ENCODE data around the gene NUBPL.

Gene NUBPL

DNA sequence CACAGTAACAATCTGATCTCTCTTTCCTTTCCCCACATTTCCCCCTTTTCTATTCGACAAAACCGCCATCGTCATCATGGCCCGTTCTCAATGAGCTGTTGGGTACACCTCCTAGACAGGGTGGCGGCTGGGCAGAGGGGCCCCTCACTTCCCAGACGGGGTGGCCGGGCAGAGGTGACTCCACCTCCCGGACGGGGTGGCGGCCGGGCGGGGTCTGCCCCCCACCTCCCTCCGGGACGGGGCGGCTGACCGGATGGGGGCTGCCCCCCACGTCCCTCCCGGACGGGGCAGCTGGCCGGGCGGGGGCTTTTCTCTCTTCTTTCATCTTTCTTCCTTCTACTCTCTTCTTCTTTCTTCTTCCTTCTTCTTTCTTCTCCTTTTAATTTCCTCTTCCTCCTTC is 1.3 kb upstream of the NUBPL start:
- Mint-ChIP-seq H3K9me3 (no peaks in the 10 kb centered on the region), H3K27ac (peak overlapping the region in 1 of 2 donors; percentile 99), H3K4me3 (no peak overlapping the region), H3K4me1 (ENCODE audit: low read depth in 2 of 2) (peaks cover 13 to 24% of the 10 kb centered on the region in 2 donors), H3K27me3 (peaks cover 31 to 34% of the 10 kb centered on the region in 2 donors), H3K36me3 (ENCODE audit: insufficient read depth) (peaks cover 25% of the 10 kb centered on the region)
- DNase-seq (no peak), ATAC-seq (replicated peaks) (no peak)

DNA sequence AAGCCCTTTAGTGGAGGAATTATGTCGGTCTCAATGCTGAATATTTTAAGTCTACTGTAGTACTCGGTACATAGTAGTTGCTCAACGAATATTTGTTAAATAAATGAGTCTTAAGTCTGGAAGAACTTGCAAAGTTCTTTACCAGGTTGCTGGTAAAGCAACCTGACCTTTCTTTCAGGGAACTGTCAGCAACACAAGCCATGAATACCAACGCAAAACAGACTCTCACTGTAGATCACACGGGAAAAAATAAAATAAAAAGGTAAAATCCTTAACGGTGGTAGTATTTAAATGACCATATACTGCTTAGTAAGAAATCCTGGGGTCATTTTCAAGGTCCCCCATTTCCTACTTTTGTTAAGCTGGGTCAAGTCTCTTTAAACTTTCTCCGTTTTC is 447 bp upstream of the NUBPL start:
- no peaks in the 10 kb centered on the region for H3K9me3 Mint-ChIP-seq
- H3K4me1 Mint-ChIP-seq (ENCODE audit: low read depth in 2 of 2): peaks cover 13 to 24% of the 10 kb centered on the region in 2 donors
- H3K36me3 Mint-ChIP-seq (ENCODE audit: insufficient read depth): peaks cover 25% of the 10 kb centered on the region
- DNase-seq: peak in 1 of 3 experiments; percentile 1
- peaks cover 23 to 25% of the 10 kb centered on the region in 2 donors for H3K27me3 Mint-ChIP-seq
- peak overlapping the region; percentile 99 for H3K27ac Mint-ChIP-seq
- no peak for ATAC-seq (replicated peaks)
- peak overlapping the region; percentile 89 to 94 for H3K4me3 Mint-ChIP-seq

DNA sequence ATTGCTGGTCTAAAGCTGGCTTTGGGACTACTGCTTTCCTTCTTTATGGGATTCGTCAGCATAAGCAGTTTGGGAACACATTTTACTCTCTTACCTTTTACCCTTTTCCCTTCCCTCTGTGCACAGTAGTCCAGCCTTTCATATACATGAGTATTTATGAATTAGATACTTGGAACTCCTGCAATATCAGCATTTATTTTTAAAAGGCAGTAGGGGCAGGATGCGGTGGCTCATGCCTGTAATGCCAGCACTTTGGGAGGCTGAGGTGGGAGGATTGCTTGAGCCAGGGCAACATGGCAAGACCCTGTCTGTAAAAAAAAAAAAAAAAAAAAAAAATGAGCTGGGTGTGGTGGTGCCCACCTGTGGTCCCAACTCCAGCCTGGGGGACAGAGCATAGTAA is 3.0 kb downstream of the NUBPL start:
- ATAC-seq (replicated peaks): no peak
- H3K27ac Mint-ChIP-seq: peak overlapping the region; percentile 5 to 38
- no peak for DNase-seq
- H3K4me3 Mint-ChIP-seq: no peak overlapping the region
- H3K4me1 Mint-ChIP-seq (ENCODE audit: low read depth in 2 of 2): peaks cover 13 to 31% of the 10 kb centered on the region in 2 donors
- H3K27me3 Mint-ChIP-seq: no peaks in the 10 kb centered on the region
- H3K36me3 Mint-ChIP-seq (ENCODE audit: insufficient read depth): peaks cover 25% of the 10 kb centered on the region
- H3K9me3 Mint-ChIP-seq: no peaks in the 10 kb centered on the region

DNA sequence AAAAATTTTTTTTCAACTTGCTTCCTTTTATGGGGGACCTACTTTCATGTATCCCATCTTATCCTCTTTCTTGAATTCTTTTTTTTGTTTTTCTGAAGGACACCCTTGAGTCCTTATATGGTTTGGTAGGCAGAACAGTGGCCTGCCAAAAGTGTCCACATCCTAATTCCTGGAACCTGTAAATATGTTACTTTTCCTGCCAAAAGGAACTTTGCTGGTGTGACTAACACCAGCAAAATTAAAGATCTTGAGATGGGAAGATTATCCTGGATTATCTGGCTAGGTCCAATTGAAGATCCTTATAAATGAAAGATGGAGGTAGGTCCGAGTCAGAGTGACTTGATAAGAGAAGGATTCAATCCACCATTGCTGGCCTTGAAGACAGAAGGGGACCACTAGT is 5.3 kb downstream of the NUBPL start:
- H3K27ac Mint-ChIP-seq: no peak overlapping the region
- ATAC-seq (replicated peaks): no peak
- H3K4me3 Mint-ChIP-seq: no peak overlapping the region
- H3K9me3 Mint-ChIP-seq: no peaks in the 10 kb centered on the region
- no peaks in the 10 kb centered on the region for H3K27me3 Mint-ChIP-seq
- DNase-seq: no peak
- peaks cover 5 to 23% of the 10 kb centered on the region in 2 donors for H3K4me1 Mint-ChIP-seq (ENCODE audit: low read depth in 2 of 2)
- peaks cover 18% of the 10 kb centered on the region for H3K36me3 Mint-ChIP-seq (ENCODE audit: insufficient read depth)

DNA sequence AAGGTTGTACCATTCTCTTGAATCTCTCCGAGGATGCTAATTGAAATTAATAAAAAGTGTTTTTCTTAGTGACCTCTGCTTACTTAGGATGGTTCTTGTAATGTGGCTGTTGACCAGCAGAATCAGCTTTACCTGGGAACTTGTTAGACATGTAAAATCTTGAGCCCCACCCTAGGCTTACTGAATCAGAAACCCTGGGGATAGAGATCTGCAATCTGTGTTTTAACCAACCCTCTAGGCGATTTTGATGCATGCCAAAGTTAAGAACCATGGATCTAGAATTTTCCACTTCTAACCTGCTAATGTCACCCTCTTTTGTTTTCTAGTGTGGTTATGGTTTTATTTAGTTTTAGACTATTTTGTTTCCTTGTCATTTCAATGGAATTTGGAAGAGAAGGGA is 6.5 kb downstream of the NUBPL start:
- DNase-seq (no peak), ATAC-seq (replicated peaks) (no peak)
- Mint-ChIP-seq H3K4me1 (ENCODE audit: low read depth in 2 of 2) (peaks cover 2 to 16% of the 10 kb centered on the region in 2 donors), H3K27ac (peak overlapping the region in 1 of 2 donors; percentile 72), H3K9me3 (no peaks in the 10 kb centered on the region), H3K27me3 (no peaks in the 10 kb centered on the region), H3K36me3 (ENCODE audit: insufficient read depth) (peaks cover 9% of the 10 kb centered on the region), H3K4me3 (no peak overlapping the region)

DNA sequence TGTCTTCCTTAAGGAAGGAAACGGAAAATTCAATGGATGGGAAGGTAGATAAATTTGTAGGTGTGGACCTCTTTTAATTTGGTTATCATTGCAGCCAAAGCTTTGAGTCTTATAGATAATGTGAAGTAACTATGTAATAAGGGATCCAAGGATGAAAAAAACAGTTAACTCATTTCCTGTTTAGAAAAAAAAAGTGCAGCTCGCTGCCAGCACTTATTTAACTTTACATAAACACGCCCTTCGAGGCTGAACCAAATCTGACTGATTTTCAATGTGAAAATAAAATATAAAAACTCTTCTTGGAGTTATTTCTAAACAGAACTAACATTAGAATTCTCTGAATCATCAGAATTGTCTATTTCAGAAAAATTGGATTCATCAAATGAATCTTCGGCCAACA is 7.0 kb downstream of the NUBPL start:
- Mint-ChIP-seq H3K4me3 (no peak overlapping the region), H3K36me3 (ENCODE audit: insufficient read depth) (peaks cover 4% of the 10 kb centered on the region), H3K4me1 (ENCODE audit: low read depth in 2 of 2) (peaks cover under 1 to 16% of the 10 kb centered on the region in 2 donors), H3K27me3 (no peaks in the 10 kb centered on the region), H3K27ac (no peak overlapping the region), H3K9me3 (no peaks in the 10 kb centered on the region)
- ATAC-seq (replicated peaks) (no peak), DNase-seq (no peak)

DNA sequence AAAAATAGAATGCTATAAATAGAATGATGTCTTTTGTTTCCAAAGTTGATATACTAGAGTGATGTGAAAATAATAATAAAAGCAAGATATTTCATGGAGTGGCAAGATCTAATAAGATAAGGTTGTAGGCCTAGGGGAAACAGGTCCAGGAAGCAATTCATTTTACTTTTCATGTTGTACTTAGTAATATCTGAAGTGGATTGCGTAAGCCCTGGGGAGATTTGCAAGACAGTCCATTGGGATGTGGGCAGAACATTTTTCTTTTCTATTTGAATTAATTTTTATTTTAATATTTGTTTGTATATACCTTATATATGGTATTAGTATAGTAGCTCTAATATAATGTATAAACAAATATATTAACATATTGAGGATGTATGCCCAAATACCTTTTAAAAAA is 7.5 kb downstream of the NUBPL start:
- Mint-ChIP-seq H3K27me3 (no peaks in the 10 kb centered on the region), H3K9me3 (no peaks in the 10 kb centered on the region), H3K27ac (no peak overlapping the region), H3K4me1 (ENCODE audit: low read depth in 2 of 2) (peaks cover 0 to 16% of the 10 kb centered on the region in 2 donors), H3K36me3 (ENCODE audit: insufficient read depth) (peaks cover 4% of the 10 kb centered on the region), H3K4me3 (no peak overlapping the region)
- ATAC-seq (replicated peaks): no peak
- no peak for DNase-seq

DNA sequence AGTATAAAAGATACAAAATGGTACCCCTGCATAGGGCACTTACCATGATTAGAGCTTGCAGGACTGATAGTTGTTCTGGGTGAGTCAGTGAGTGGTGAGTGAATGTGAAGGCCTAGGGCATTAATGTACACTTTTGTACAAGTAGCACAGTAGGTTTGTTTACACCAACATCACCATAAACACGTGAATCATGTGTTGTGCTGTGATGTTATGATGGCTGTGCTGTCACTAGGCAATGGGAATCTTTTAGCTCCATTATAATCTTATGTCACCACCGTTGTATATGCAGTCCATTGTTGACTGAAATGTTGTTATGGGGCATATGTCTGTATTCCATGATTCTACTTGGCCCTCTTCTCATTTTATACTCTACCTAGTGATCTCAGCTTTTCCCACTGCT is 11.8 kb downstream of the NUBPL start:
- ATAC-seq (replicated peaks): no peak
- Mint-ChIP-seq H3K4me3 (no peak overlapping the region), H3K27me3 (no peaks in the 10 kb centered on the region), H3K27ac (no peak overlapping the region), H3K9me3 (no peaks in the 10 kb centered on the region), H3K36me3 (ENCODE audit: insufficient read depth) (peaks cover 3% of the 10 kb centered on the region), H3K4me1 (ENCODE audit: low read depth in 2 of 2) (peaks cover 0 to 9% of the 10 kb centered on the region in 2 donors)
- DNase-seq: no peak

DNA sequence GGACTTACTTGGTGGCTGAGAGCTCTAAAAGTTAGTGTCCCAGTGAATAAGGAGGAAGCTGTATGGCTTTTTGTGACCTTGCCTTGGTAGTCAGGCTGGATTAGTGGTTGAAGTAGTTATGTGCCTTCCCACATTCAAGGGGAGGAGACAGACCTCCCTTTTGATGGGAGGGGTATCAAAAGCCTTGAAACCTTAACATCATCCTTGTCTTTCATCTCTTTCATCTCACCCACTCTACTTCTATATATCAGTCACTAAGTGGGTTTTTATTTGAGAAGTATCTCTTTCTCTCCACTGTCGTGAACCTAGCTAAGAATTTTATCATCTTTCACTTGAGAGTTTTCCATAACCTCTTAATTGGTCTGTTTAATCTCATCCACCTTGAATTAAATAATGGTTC is 15.7 kb downstream of the NUBPL start:
- DNase-seq (no peak), ATAC-seq (replicated peaks) (no peak)
- H3K4me1 Mint-ChIP-seq (ENCODE audit: low read depth in 2 of 2): peaks cover 1 to 4% of the 10 kb centered on the region in 2 donors
- H3K27ac Mint-ChIP-seq: no peak overlapping the region
- no peak overlapping the region for H3K4me3 Mint-ChIP-seq
- H3K27me3 Mint-ChIP-seq: no peaks in the 10 kb centered on the region
- peaks cover 3% of the 10 kb centered on the region for H3K36me3 Mint-ChIP-seq (ENCODE audit: insufficient read depth)
- no peaks in the 10 kb centered on the region for H3K9me3 Mint-ChIP-seq

DNA sequence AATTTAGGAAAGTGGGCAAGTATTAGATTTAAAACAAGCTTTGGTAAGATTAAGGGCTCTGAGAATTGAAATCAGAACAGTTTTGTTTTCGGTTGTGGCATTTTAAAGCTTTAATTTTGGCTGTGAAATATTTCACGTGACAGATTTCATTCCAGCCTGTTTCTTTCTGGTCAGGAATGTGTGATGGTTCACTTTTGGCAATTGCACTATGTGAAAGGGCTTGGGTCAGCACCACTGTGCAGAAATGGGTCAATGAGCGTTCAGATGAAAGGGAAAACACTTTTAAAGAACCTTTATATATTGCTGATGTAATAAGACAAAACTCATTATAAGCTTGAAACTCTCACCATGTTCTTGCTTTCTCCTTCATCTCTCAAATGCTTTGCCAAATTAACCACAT is 17.1 kb downstream of the NUBPL start:
- DNase-seq (no peak), ATAC-seq (replicated peaks) (no peak)
- Mint-ChIP-seq H3K9me3 (no peaks in the 10 kb centered on the region), H3K27me3 (no peaks in the 10 kb centered on the region), H3K4me3 (no peak overlapping the region), H3K36me3 (ENCODE audit: insufficient read depth) (peaks cover 3% of the 10 kb centered on the region), H3K27ac (no peak overlapping the region), H3K4me1 (ENCODE audit: low read depth in 2 of 2) (peaks cover 1 to 4% of the 10 kb centered on the region in 2 donors)

DNA sequence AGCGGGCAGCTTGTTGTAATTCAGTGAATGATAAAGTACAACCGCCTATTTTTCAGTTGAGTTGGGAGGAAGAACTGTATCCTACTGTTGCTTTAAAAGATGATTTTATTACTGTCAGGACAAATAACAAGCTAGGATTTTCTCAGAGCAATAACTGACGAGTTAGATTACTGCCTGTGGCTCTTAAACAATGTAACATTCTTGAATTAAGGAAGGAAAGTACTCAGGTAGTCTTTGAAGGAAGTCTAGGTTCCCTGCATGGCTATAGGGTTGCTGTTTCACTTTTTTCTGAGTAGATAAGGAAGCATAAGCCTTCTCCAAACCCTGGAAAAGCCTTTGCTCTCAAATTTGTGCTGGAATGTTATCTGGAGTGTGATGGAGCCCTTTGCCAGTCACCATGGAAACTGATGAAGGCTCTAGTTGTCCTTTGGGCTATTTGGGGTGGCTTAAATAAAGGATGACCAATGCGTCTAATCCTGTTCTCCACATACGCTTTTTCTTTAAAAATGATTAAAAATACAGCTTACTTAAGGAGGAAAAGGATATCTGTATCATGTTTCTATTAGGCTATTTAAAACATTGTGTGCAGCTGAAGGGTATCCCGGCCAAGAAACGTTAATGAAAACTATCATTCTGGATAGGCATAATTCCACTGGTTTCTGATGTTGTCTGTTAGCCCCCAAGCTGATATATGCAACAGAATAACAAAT is 17.7 kb downstream of the NUBPL start:
- H3K27ac Mint-ChIP-seq: no peak overlapping the region
- H3K36me3 Mint-ChIP-seq (ENCODE audit: insufficient read depth): peaks cover 3% of the 10 kb centered on the region
- H3K27me3 Mint-ChIP-seq: no peaks in the 10 kb centered on the region
- H3K4me3 Mint-ChIP-seq: no peak overlapping the region
- DNase-seq (no peak), ATAC-seq (replicated peaks) (no peak)
- no peaks in the 10 kb centered on the region for H3K9me3 Mint-ChIP-seq
- peaks cover 1 to 4% of the 10 kb centered on the region in 2 donors for H3K4me1 Mint-ChIP-seq (ENCODE audit: low read depth in 2 of 2)

DNA sequence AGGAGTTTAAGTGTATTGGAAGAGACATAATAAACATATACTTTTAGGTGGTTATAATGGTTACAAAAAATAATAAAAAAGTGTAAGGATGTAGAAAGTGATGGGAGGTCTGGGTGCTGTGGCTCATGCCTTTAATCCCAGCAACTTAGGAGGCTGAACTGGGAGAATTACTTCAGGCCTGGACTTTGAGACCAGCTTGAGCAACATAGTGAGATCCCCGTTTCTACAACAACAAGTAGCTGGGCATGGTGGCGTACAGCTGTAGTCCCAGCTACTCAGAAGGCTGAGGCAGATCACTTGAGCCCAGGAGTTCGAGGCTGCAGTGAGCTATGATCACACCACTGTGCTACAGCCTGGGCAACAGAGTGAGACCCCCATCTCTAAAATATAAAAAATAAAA is 19.0 kb downstream of the NUBPL start:
- peaks cover 1 to 4% of the 10 kb centered on the region in 2 donors for H3K4me1 Mint-ChIP-seq (ENCODE audit: low read depth in 2 of 2)
- H3K9me3 Mint-ChIP-seq: no peaks in the 10 kb centered on the region
- H3K4me3 Mint-ChIP-seq: no peak overlapping the region
- ATAC-seq (replicated peaks) (no peak), DNase-seq (no peak)
- peaks cover 3% of the 10 kb centered on the region for H3K36me3 Mint-ChIP-seq (ENCODE audit: insufficient read depth)
- no peaks in the 10 kb centered on the region for H3K27me3 Mint-ChIP-seq
- H3K27ac Mint-ChIP-seq: no peak overlapping the region

DNA sequence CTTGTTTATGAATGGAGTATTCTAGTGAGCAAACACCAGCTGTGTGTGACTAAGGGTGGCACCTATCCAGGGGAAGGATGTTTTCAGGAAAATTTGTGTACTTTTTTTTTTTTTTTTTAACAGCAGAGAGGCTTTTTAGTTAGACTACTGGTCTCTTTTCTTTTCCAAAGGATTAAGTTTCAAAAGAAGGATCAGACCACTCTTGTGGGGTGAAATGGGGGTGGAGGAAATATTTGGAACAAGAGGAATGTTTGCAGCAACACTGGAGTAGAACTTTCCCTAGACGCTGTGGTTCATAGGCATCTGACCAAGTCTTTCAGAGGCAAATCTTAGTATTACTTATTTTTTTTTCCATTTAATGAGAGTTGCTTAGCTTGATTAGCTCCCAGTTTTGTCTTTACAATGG is 21.1 kb downstream of the NUBPL start:
- no peaks in the 10 kb centered on the region for H3K36me3 Mint-ChIP-seq (ENCODE audit: insufficient read depth)
- H3K4me1 Mint-ChIP-seq (ENCODE audit: low read depth in 2 of 2): peaks cover 1 to 4% of the 10 kb centered on the region in 2 donors
- H3K4me3 Mint-ChIP-seq: no peak overlapping the region
- no peak for DNase-seq
- H3K27me3 Mint-ChIP-seq: no peaks in the 10 kb centered on the region
- H3K27ac Mint-ChIP-seq: no peak overlapping the region
- no peaks in the 10 kb centered on the region for H3K9me3 Mint-ChIP-seq
- ATAC-seq (replicated peaks): no peak

DNA sequence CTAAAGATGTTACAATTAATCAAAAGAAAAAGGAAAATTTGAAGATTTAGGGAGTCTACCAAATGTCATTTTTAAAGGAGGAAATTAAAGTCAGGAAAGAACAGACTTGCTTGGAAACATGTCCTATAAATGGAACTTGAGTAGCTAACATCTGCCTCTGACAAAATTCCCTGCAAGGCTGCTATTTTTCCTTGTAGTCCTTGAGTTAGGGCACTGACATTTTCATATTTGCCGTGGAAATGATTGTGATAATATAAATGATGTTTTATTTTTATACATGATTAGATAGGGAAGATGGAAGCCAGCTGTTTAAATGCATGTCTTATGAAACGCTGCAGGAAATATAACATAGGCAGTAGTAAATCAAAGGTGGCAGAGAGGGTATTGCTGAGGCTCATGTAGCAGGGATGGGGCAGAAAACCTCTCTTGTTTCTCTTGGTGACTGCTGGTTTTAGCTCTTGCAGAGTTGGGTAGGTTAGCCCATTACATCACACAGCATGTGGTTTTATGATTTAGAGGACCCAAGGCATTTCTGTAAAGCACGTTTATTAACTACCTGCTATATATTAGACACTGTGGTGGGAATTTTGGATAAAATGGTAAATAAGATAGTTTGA is 21.7 kb downstream of the NUBPL start:
- Mint-ChIP-seq H3K9me3 (no peaks in the 10 kb centered on the region), H3K27me3 (no peaks in the 10 kb centered on the region), H3K4me1 (ENCODE audit: low read depth in 2 of 2) (peaks cover under 1 to 1% of the 10 kb centered on the region in 2 donors), H3K4me3 (no peak overlapping the region), H3K36me3 (ENCODE audit: insufficient read depth) (no peaks in the 10 kb centered on the region), H3K27ac (no peak overlapping the region)
- no peak for DNase-seq
- ATAC-seq (replicated peaks): no peak
